Stimulated activated CD8-positive, alpha-beta memory T cell treated with anti-CD3 and anti-CD28 coated beads, Interleukin-15, amount 100 ng/mL, for 4 hours (primary cell): ENCODE results near the gene KLK7.

Experiments
- DNase-seq, 2 donors: peaks; one replicate each; pipeline ENCODE4 v3.0.0-alpha.2; 2020; ENCODE audit warnings: low read depth in 2 of 2

Gene KLK7

GRCh38 chr19:50983625-50984292 is at the start of gene KLK7:
Gene KLK7 (minus strand): TSS chr19:50983917. CDS start chr19:50982399, 1,518 bp downstream.
- DNase-seq, result no peak

GRCh38 chr19:51031880-51032225 is 48.1 kb upstream of the KLK7 start:
- DNase-seq, result no peak

- no peak for DNase-seq
These were observed 47.6 kb upstream of the KLK7 start for GRCh38 chr19:51031220-51031879.

GRCh38 chr19:51030631-51031030 is 46.9 kb upstream of the KLK7 start:
- no peak for DNase-seq

- DNase-seq, result no peak
These were observed 46.0 kb upstream of the KLK7 start for GRCh38 chr19:51029718-51030117.

- DNase-seq, result no peak
These were observed 44.2 kb upstream of the KLK7 start for GRCh38 chr19:51027873-51028272.

GRCh38 chr19:51027126-51027806 is 43.5 kb upstream of the KLK7 start:
- no peak for DNase-seq

GRCh38 chr19:51026554-51026831 is 42.8 kb upstream of the KLK7 start, which contains the start of gene KLK11:
Gene KLK11 (minus strand): TSS chr19:51026616. CDS start chr19:51025631, 985 bp downstream.
- no peak for DNase-seq

GRCh38 chr19:51025809-51026553 is 42.3 kb upstream of the KLK7 start:
- no peak for DNase-seq

GRCh38 chr19:51025401-51025800 is 41.7 kb upstream of the KLK7 start:
- DNase-seq, result no peak

- DNase-seq, result no peak
These were observed 41.2 kb upstream of the KLK7 start for GRCh38 chr19:51024924-51025323.

- DNase-seq, result no peak
These were observed 40.2 kb upstream of the KLK7 start for GRCh38 chr19:51023946-51024345.

GRCh38 chr19:51022526-51022925 is 38.8 kb upstream of the KLK7 start:
- DNase-seq, result no peak

- DNase-seq, result no peak
These were observed 37.4 kb upstream of the KLK7 start for GRCh38 chr19:51020988-51021651.

- DNase-seq, result no peak
These were observed 35.8 kb upstream of the KLK7 start, which contains the start of gene KLK10 for GRCh38 chr19:51019544-51019925. Gene KLK10 (minus strand): TSS chr19:51019709. CDS start chr19:51019130, 579 bp downstream.

GRCh38 chr19:51018745-51019543 is 35.2 kb upstream of the KLK7 start:
- DNase-seq, result no peak

GRCh38 chr19:51016798-51017683 is 33.3 kb upstream of the KLK7 start:
- DNase-seq, result peak in 1 of 2 donors; percentile 5

- DNase-seq, result no peak
These were observed 32.1 kb upstream of the KLK7 start for GRCh38 chr19:51015691-51016267.

GRCh38 chr19:51014242-51014641 is 30.5 kb upstream of the KLK7 start:
- no peak for DNase-seq
